CD4-positive, alpha-beta T cell treated with Interleukin-17A for 4 hours (primary cell): ENCODE data around the gene UBE2H.
A peak's percentile ranks its signal among the peaks of the same experiment; 100 is the strongest.

Experiments used
- DNase-seq: peaks from one replicate; pipeline ENCODE4 v3.0.0-alpha.2; 2020; ENCODE audit warnings: mixed read lengths

The UBE2H gene

DNA sequence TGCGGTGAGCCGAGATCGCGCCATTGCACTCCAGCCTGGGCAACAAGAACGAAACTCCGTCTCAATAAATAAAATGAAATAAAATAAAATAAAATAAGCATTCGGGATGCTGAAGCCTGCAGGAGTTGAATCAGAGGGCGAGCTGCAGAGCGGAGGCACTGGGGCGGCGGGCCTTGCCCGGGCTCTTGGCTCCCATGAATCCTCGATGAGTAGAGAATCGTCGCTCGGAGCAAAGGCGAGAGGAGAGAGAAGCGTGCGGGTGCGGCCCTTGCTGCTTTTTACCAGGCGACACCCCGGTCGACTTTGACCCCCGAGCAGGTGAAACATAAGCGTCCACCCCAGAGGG, 168.3 kb downstream of the UBE2H start:
- DNase-seq = no peak

- DNase-seq = no peak
These were observed 169.2 kb downstream of the UBE2H start for GRCh38 chr7:129783584-129783919.

DNA sequence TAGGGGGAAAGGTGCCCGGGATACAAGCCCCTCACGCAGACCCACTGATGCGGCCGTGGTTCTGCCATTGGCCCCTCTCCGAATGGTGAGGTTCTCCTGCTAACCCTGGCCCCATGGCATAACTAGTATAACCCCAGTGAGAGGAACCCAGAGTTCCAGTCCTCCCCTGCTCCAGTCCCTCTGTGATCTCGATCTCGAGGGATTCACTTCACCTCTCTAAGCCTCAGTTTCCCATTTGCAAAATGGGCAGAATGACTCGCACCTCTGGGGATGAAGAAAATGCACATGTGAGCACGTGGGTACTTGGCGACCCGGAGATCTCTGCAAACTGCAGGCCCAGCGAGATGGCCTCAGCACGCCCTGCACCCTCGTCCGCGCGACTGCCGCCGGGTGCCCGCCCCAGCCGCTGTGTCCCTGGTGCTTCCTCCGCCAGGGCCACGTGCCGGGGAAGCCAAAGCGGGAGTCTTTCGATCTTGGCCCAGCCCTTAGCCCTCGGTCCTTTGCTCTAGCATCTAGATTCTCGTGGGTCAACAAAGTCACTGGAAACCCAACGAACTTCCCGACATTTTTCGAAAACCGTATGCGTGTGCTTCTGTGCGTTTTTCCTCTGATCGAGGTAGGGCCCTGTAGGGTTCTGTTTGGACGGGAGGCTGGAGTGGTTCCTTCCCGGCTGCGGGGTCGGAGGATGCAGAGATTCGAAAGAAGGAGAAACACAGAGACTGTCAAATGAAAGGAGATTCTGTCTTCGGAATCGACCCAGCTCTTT, 169.8 kb downstream of the UBE2H start:
- DNase-seq = no peak

- peak; percentile 29 for DNase-seq
These were observed 170.6 kb downstream of the UBE2H start for GRCh38 chr7:129781928-129782817.

- DNase-seq = peak; percentile 30
These were observed 171.5 kb downstream of the UBE2H start for GRCh38 chr7:129780974-129781927.
